ENCODE results near the gene TOMM40. TPM values are rescaled to one million over a fixed set of nuclear protein-coding genes. Genes with fewer than 3 reads are reported as not detected.

The TOMM40 gene
- total and polyA plus RNA-seq, 9 of the 15 experiments (the other 6 are each of a cell fraction or from before 2014, with no cell fraction given) = 0.89 to 290 (median 160) TPM

GRCh38 chr19:44905437-44906160, 14.5 kb downstream of the TOMM40 start, which contains the start of gene APOE (continued):
- no peak for TF ChIP-seq E2F8 (IDR thresholded peaks at IDR 0.05; ENCODE audit: low read depth, partially characterized antibody)
- no peak for TF ChIP-seq NFE2 (IDR thresholded peaks at IDR 0.05; ENCODE audit: low read depth)
- TF ChIP-seq ZNF507 (tag; conservative IDR thresholded peaks at IDR 0.05) = no peak
- TF ChIP-seq YBX1 (IDR thresholded peaks at IDR 0.05) = no peak
- TF ChIP-seq ZBTB49 (CRISPR knock-in tag; IDR thresholded peaks at IDR 0.05; ENCODE audit: borderline replicate concordance) = no peak
- TF ChIP-seq BCL6 (CRISPR knock-in tag; IDR thresholded peaks at IDR 0.05) = no peak
- 0 out of 4 replicates have a peak, but pooled peaks of 1 of the 2 experiments have one; percentile 7 for TF ChIP-seq HDAC1 (IDR thresholded peaks at IDR 0.05)
- no peak for TF ChIP-seq MCM3 (IDR thresholded peaks at IDR 0.05)
- no peak for TF ChIP-seq POLR2H (tag; IDR thresholded peaks at IDR 0.05; ENCODE audit: low read depth)
- TF ChIP-seq XRCC3 (IDR thresholded peaks at IDR 0.05) = no peak
- TF ChIP-seq ZBTB43 (CRISPR knock-in tag; IDR thresholded peaks at IDR 0.05) = no peak
- TF ChIP-seq GTF2E2 (tag; IDR thresholded peaks at IDR 0.05) = no peak
- TF ChIP-seq MLX (CRISPR knock-in tag; conservative IDR thresholded peaks at IDR 0.05) = no peak
- TF ChIP-seq KDM5B (IDR thresholded peaks at IDR 0.05; ENCODE audit: insufficient replicate concordance, low read depth, low read length) = peak; percentile 73
- TF ChIP-seq ADNP (tag; IDR thresholded peaks at IDR 0.05) = no peak
- TF ChIP-seq ZNF175 (CRISPR knock-in tag; IDR thresholded peaks at IDR 0.05; ENCODE audit: low read depth) = no peak
- no peak for TF ChIP-seq NR1H2 (CRISPR knock-in tag; IDR thresholded peaks at IDR 0.05)
- TF ChIP-seq ZNF212 (CRISPR knock-in tag; IDR thresholded peaks at IDR 0.05) = no peak
- TF ChIP-seq CGGBP1 (CRISPR knock-in tag; IDR thresholded peaks at IDR 0.05) = no peak
- TF ChIP-seq PURB (CRISPR knock-in tag; IDR thresholded peaks at IDR 0.05; ENCODE audit: low read depth) = no peak
- 0 out of 2 replicates have a peak, but pooled peaks have one; percentile 24 for TF ChIP-seq ATF7 (IDR thresholded peaks at IDR 0.05)
- TF ChIP-seq ZNF561 (CRISPR knock-in tag; conservative IDR thresholded peaks at IDR 0.05) = no peak

Data from K562 (cell line).